Thoracic aorta (tissue), 2 donors: Measurements from ENCODE around the gene LRGUK. TPM values are rescaled to one million over a fixed set of nuclear protein-coding genes. Genes with fewer than 3 reads are reported as not detected.

Experiments
- ATAC-seq: fragments of 150-250 bp; one replicate; pipeline ENCODE4 v1.8.0; 2017; ENCODE audit warnings: low read depth; ENCODE audit not compliant: insufficient number of reproducible peaks, low FRiP score
- DNase-seq: peaks from one replicate; pipeline ENCODE4 v3.0.0-alpha.2; 2020; ENCODE audit warnings: low spot score
- H3K27ac ChIP-seq, 2 donors: fragments of 200-600 bp; sonication (generic); 1 replicate in 1 of 2; 2 replicates in 1 of 2; pipeline ENCODE4 v1.5.1; 2016; ENCODE audit warnings: mild to moderate bottlenecking in 2 of 2, moderate library complexity in 2 of 2
- H3K27me3 ChIP-seq: fragments of 200-600 bp; sonication (generic); replicated peaks from 2 replicates; pipeline ENCODE4 v1.6.0; 2016; ENCODE audit warnings: mild to moderate bottlenecking; ENCODE audit not compliant: insufficient read depth
- H3K36me3 ChIP-seq: fragments of 200-600 bp; sonication (generic); one replicate; pipeline ENCODE4 v1.5.1; 2016
- H3K4me1 ChIP-seq, 2 donors: fragments of 200-600 bp; sonication (generic); 1 replicate in 1 of 2; 2 replicates in 1 of 2; pipeline versions ENCODE4 v1.5.1 to v1.6.0; 2016; ENCODE audit warnings: low read depth in 2 of 2, mild to moderate bottlenecking in 1 of 2; ENCODE audit not compliant: control insufficient read depth in 1 of 2
- H3K4me3 ChIP-seq: fragments of 200-600 bp; sonication (generic); 2 replicates; pipeline ENCODE4 v1.5.1; 2016; ENCODE audit warnings: mild to moderate bottlenecking
- H3K9me3 ChIP-seq: fragments of 200-600 bp; sonication (generic); 2 replicates; pipeline ENCODE4 v1.5.1; 2016
- CTCF ChIP-seq: fragments of 200-600 bp; sonication (generic); IDR thresholded peaks from one replicate; pipeline ENCODE4 v1.5.1; 2019; ENCODE audit warnings: antibody characterized with exemption
- total RNA-seq, 2 donors: library from RNA; depleted of rRNA; stranded (reverse); fragments of >200 nt; gene quantifications; one replicate each; pipeline versions ENCODE4 v1.1.0 to v1.2.3, GENCODE V29; 2016

The LRGUK gene
- total RNA-seq, 2 donors from 2014 or later, result 0.14 to 0.71 TPM

GRCh38 chr7:134234216-134234615, 107.1 kb downstream of the LRGUK start:
- no peak for ATAC-seq
- no peak overlapping the region for H3K4me3 ChIP-seq
- H3K27me3 ChIP-seq, result no peaks in the 10 kb centered on the region
- H3K4me1 ChIP-seq, result no peaks in the 10 kb centered on the region
- H3K9me3 ChIP-seq, result peaks cover 7% of the 10 kb centered on the region
- no peak overlapping the region for H3K27ac ChIP-seq
- no peak for TF ChIP-seq CTCF
- no peak for DNase-seq
- no peaks in the 10 kb centered on the region for H3K36me3 ChIP-seq

- no peak for TF ChIP-seq CTCF
- Histone ChIP-seq H3K9me3 (peaks cover 4% of the 10 kb centered on the region), H3K27ac (no peak overlapping the region), H3K27me3 (no peaks in the 10 kb centered on the region), H3K4me3 (no peak overlapping the region), H3K4me1 (no peaks in the 10 kb centered on the region), H3K36me3 (no peaks in the 10 kb centered on the region)
- no peak for DNase-seq
- no peak for ATAC-seq
Measured at GRCh38 chr7:134245253-134245652, 118.1 kb downstream of the LRGUK start.

DNA sequence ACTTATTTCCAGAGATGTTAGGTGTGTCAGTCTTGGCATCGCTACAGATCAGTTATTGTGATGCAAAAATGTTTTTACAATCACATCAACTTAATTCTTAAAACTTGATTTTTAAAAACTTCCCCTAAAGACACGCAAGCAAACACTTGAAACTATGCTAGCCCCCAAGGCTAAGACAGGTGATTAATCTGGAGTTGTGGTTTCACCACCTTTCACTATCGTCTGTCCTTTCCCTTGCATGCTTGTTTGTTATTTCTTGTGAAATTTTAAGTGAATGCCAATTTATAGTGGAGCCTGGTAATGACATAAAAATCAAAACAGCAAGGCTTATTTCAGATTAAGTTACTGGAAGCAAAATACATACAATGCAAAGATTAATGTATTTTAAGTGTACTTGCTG, 119.2 kb downstream of the LRGUK start:
- DNase-seq (no peak), ATAC-seq (no peak)
- Histone ChIP-seq H3K36me3 (no peaks in the 10 kb centered on the region), H3K27ac (no peak overlapping the region), H3K9me3 (peaks cover under 1% of the 10 kb centered on the region), H3K4me1 (no peaks in the 10 kb centered on the region), H3K27me3 (no peaks in the 10 kb centered on the region), H3K4me3 (no peak overlapping the region)
- TF ChIP-seq CTCF, result no peak

GRCh38 chr7:134246761-134247160, 119.6 kb downstream of the LRGUK start:
- TF ChIP-seq CTCF, result no peak
- no peak for ATAC-seq
- H3K36me3 ChIP-seq, result no peaks in the 10 kb centered on the region
- H3K9me3 ChIP-seq, result no peaks in the 10 kb centered on the region
- H3K4me1 ChIP-seq, result no peaks in the 10 kb centered on the region
- DNase-seq, result no peak
- no peak overlapping the region for H3K27ac ChIP-seq
- no peaks in the 10 kb centered on the region for H3K27me3 ChIP-seq
- no peak overlapping the region for H3K4me3 ChIP-seq

DNA sequence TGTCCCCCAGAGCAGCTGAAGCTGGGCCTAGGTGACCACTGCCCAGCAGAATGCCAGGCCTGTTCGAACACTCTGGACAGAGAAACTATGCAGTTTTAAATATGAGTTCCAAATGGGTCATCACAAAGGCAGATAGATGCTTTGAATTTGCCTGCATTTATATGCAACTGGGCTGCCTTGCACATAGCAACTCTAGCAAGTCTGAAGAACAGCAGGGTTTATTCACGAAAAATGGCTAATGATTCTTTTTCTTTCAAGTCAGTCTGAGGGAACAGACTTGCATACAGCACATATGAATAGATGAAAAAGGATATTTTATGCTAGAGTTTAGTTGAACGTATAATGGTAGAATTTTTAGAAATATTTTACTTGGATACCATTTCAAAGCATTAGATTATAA, 121.1 kb downstream of the LRGUK start:
- Histone ChIP-seq H3K4me3 (no peak overlapping the region), H3K27me3 (no peaks in the 10 kb centered on the region), H3K9me3 (no peaks in the 10 kb centered on the region), H3K4me1 (no peaks in the 10 kb centered on the region), H3K36me3 (no peaks in the 10 kb centered on the region), H3K27ac (no peak overlapping the region)
- DNase-seq (no peak), ATAC-seq (no peak)
- TF ChIP-seq CTCF, result no peak
